NCI-H460 (cell line): ENCODE measurements around the gene FAM43A. TPM values are rescaled to one million over a fixed set of nuclear protein-coding genes. Genes with fewer than 3 reads are reported as not detected.

Experiments used
- DNase-seq: peaks from one replicate; pipeline ENCODE4 v3.0.0-alpha.2; 2016; ENCODE audit warnings: low read depth; ENCODE audit errors: extremely low read depth
- total RNA-seq: library from RNA; depleted of rRNA; stranded (reverse); fragments of >200 nt; shearing (Covaris generic); gene quantifications from 2 replicates; pipeline ENCODE4 v1.2.3, GENCODE V29; 2014

The FAM43A gene
- total RNA-seq, 1 experiment from 2014 or later = 0.42 TPM

GRCh38 chr3:194675081-194675640, 10.5 kb upstream of the FAM43A start:
- no peak for DNase-seq

DNA sequence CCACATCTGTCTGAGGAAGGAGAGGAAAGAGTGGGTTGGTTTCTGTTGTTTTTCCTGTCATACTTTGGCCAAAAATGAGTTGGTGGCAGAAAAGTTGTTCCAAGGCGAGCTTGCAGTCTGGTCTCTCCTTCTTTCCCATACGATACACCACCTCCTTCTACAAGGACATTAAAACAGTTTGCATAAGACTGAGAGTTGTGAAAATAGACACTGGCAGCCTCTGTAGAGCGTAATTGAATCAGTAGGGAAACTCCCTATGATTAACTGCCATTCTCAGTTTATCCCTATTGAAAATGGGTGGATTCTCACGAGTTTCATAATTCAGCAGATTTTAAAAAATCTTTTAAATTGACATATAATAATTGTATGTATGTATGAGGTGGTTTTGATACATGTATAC, 10.0 kb upstream of the FAM43A start:
- no peak for DNase-seq

DNA sequence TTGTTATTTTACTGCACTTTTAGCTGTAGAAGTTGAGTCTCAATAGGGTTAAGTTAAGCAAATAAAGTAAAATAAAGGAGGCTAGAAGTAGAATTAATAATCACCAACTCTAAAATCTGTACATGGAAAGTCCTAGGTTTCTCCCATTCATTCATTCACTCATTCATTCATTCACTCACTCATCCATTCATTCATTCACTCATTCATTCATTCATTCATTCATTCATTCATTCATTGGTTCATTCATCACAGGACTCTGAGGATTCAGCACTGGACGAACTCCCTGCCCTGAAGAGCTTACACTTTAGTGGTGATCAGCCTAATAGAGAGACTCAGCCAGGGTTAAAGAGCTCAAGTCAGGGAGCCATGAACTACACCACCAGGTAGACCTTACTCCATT, 9.2 kb upstream of the FAM43A start:
- DNase-seq = no peak

- DNase-seq = no peak
Measured at GRCh38 chr3:194680888-194681615, 4.6 kb upstream of the FAM43A start.

DNA sequence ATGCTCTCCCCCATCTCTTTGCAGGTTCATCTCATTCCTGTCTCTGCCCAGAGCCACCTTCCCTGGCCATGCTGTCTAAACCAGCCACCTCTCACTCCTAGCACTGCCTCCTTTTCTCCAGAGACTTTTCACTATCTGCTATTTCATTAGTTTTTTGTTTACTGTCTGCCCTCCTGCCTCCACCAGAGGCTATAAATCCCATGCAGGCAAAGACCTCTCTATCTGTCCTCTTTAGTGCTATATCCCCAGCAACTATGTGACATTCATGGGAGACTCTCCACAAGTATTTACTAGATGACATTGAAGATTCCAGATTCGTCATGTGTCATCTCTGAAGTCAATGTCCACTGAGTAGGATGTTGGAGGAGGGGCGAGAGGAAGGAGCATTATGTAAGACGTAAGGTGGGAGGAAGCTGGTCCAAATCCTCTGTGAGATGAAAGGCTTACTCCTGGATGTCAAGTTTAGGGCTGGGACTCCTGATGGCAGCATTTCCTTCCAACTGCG, 3.4 kb upstream of the FAM43A start:
- DNase-seq = no peak

DNA sequence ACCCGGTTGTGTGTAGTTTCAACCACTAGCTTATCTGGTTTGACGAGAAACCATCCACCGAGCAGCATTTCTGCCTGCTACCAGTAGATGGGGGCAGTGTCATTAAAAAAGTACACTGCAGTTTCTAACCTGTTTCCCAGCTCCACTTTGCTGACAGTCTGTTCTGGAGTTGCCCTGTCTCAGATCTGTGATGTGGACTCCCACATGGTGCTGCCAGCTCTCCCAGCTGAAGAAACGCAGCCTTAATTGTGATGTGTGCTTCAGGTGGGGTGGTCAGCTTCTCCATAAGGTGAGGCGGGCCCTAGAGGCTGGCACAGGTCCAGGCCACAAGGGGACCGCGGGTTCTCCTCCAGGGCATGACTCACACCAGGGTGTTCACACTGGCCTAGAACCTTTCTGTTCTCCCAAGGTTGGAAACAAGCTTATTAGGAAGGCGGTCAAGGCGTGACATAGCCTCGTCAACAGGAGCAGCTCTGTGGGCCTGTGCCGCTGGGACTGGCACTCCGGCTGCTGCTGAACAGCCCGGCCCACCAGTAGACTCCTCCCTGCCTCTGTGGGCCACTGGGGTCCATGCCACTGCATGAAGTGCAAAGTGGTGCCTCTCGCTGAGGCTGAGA, 2.9 kb upstream of the FAM43A start:
- peak; percentile 64 for DNase-seq

- no peak for DNase-seq
Measured at GRCh38 chr3:194683380-194683779, 2.3 kb upstream of the FAM43A start.

DNA sequence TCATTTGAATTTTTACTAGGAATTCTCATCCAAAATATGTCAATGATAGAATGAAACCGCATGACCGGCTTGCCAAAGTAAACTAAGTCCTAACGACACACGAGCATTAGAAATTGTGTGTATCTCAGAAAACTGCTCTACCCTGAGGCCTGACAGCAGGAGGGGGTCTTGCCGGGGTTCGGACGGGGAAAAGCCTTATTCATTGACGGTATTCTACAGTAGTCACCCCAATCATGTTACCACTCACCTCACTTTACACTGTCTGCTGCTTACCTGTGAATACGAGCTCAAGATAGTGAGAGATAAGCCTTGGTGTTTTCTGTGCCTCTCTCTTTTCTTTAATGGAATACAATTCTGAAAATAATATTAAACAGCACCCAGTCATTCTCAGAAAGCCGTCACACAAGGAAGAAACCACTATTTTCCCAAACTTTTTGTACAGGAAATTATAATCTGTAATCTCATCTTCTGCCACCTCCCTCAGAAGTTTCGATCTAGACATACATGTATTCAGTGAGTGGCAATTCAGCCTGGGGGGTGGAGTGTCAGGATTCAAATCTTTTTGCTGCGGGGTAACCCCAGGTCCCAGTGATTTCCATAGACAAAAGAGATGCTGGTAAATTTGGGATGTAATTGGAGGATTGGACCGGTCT, 492 bp upstream of the FAM43A start:
- no peak for DNase-seq

DNA sequence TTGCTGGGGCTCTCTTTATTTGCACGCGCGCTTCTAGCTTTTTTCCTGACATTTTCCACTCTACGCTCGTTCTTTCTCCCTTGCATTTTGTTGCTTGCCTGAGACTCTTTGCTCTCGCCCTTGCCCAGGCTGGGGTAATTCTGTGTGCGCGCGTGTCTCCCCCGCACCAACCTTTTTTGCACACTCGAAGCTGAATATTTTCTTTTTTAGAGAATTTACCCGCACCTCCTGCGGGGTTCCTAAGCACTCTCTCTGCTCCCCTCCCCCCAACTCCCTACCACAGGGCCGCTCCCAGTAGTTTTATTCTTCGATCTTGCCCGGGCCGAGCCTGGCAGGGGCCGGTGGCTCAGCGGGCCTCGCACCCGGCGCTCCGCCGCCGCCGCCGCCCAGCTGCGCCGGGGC, 732 bp downstream of the FAM43A start:
- DNase-seq = no peak

DNA sequence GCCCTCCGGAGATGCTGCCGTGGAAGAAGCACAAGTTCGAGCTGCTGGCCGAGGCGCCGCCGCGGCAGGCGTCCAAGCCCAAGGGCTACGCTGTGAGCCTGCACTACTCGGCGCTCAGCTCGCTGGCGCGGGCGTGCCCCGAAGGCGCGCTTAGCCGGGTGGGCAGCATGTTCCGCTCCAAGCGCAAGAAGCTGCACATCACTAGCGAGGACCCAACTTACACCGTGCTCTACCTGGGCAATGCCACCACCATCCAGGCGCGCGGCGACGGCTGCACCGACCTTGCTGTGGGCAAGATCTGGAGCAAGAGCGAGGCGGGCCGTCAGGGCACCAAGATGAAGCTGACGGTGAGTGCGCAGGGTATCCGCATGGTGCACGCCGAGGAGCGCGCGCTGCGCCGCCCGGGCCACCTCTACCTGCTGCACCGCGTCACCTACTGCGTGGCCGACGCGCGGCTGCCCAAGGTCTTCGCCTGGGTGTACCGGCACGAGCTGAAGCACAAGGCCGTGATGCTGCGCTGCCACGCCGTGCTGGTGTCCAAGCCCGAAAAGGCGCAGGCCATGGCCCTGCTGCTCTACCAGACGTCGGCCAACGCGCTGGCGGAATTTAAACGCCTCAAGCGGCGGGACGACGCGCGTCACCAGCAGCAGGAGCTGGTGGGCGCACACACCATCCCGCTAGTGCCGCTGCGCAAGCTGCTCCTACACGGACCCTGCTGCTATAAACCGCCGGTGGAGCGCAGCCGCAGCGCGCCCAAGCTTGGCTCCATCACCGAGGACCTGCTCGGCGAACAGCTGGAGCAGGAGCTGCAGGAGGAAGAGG, 1.3 kb downstream of the FAM43A start:
- DNase-seq = no peak

DNA sequence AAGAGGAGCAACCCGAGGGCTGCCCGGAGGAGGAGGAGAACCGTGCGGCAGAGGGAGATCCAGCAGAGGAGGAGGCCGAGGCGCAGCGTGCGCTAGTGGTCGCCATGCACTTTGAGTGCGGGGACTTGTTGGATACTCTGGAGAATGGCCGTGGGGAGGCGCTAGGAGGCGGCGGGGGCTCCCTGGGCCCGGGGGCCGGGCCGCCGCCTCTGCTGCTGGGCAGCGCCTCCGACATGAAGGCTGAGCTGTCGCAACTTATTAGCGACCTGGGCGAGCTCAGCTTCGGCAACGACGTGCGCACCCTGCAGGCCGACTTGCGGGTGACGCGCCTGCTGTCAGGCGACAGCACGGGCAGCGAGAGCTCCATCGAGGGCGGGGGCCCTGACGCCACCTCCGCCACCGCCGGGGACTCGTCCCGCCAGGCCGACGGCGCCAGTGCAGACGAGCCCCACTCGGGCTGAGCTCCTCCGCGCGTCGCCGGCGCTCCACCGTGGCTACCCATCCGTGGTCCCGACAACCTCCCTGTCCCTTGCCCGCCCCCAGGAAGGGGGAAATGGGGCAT, 2.0 kb downstream of the FAM43A start:
- DNase-seq = peak; percentile 47

DNA sequence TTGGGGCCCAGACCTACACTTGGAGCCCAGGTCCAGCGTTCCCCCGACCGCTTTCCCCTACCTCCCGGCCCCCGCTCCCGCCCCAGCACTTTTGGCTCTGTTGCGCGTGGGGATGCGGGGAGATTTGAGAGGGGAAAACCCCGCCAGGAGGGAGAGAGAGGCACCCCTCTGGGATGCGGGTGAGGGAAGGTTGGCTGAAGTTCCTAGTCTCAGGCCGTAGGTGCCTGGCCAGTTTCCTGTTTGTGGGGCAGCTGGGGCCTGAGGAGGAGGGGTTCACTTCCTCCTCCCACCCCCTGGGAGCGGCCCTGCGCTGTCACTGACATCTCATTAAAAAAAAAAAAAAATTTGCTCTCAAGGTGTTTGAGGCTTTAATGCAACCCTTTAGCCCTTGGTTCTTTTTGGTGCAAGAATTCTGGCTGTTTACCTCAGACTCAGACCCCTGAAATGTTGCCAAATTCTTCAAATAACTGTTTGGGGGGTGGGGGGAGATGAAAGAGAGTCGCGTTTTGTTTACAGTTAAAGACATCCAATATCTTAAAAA, 2.6 kb downstream of the FAM43A start:
- DNase-seq = no peak

DNA sequence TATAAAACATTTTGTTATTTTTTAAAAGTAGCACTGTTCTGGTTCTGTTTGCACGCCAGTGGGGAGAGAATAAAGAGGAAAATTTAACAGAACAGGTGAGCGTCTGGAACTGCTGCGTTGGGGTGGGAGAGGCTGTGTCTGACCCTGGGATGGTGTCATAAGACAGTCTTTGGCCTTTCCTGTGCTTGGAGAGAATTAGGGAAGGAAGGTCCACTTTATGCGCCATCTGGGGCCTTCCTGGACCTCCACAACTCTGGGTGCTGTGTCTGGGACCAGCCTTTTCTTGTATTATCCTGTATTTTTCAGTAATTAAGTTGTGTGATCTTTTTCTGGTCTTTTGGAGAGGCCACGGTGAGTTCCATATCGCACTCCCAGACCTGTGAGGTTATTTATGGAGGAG, 3.3 kb downstream of the FAM43A start:
- DNase-seq = no peak

- no peak for DNase-seq
Measured at GRCh38 chr3:194689493-194689944, 3.8 kb downstream of the FAM43A start.

DNA sequence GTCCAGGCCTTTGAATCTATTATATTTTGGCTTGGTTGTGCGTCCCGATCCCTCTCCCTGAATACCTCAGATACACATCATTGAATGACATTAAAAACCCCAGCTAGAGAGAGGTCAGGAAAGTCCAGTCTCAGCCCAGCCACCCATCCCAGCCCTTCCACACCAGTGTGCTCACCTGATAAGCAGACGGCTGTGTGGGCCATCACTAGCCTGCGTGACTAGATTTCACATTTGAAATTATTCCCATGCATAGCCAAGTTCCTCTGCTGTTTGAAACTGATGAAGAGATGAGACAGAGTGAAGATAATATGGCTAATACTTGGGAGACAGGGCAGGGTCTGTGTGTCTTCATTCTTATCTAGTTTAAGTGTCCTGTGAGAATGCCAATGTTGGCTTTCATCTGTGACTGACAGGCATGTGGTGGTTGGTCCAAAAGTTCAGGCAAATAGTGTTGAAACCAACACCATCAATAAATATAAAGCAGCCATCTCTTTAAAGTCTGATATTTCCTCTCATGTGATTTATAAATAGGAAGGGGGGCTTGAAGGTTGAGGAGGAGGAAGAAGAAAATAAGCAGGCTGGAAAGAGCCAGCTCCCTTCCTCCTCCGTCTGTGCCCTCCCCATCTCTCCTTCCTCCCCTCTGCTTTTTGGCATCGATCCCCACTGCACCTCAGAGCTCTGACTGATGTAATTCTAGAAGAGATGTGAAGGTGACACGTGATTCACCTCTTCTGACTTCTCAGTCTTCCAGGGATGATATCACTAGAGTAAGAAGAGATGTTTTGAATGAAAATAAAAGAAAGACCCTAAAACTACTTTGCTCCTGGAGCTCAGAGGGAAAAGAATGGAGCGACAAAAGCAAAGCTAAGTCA, 5.1 kb downstream of the FAM43A start:
- no peak for DNase-seq

- no peak for DNase-seq
Measured at GRCh38 chr3:194691481-194692283, 6.0 kb downstream of the FAM43A start.

DNA sequence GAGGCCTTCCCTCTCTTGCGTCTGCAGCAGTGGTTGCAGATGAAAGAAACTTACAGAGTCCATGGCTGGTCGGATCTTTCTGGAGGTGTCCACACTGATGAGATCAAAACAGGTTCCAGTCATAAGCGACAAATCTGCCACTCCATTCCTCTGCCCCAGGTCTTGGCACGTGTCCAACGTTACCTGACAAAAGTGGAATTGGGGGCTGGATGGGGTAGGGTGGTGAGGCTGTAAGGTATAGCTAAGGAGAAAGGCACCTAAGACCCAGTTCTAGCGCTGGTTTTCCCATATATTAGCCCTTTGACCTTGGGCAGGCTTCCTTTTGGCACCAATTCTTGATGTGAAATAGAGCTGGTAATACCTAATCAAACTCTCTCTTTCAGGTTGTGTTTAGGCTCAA, 11.0 kb downstream of the FAM43A start:
- DNase-seq = no peak

- DNase-seq = no peak
Measured at GRCh38 chr3:194702545-194702944, 16.9 kb downstream of the FAM43A start.
